EH (cell line): ENCODE data around the gene MAST4.

Experiments
- DNase-seq: peaks from one replicate; pipeline ENCODE4 v3.0.0-alpha.2; 2015; ENCODE audit warnings: low read depth

The MAST4 gene

GRCh38 chr5:66908230-66908629 lies 312.0 kb downstream of the MAST4 start:
- no peak for DNase-seq

- DNase-seq = no peak
These were observed 313.2 kb downstream of the MAST4 start for GRCh38 chr5:66909364-66909763.

GRCh38 chr5:66912787-66913186 lies 316.6 kb downstream of the MAST4 start:
- DNase-seq = no peak

GRCh38 chr5:66915531-66915930 lies 319.3 kb downstream of the MAST4 start:
- no peak for DNase-seq

GRCh38 chr5:66922881-66923280 lies 326.7 kb downstream of the MAST4 start:
- no peak for DNase-seq

- DNase-seq = no peak
These were observed 327.3 kb downstream of the MAST4 start for GRCh38 chr5:66923457-66923856.

- DNase-seq = no peak
These were observed 327.7 kb downstream of the MAST4 start for GRCh38 chr5:66923922-66924321.

GRCh38 chr5:66927140-66927539 lies 330.9 kb downstream of the MAST4 start:
- no peak for DNase-seq

- DNase-seq = no peak
These were observed 333.1 kb downstream of the MAST4 start for GRCh38 chr5:66929281-66929680.

GRCh38 chr5:66929995-66930394 lies 333.8 kb downstream of the MAST4 start:
- DNase-seq = no peak

GRCh38 chr5:66931651-66932050 lies 335.5 kb downstream of the MAST4 start:
- DNase-seq = no peak

- DNase-seq = peak; percentile 23
These were observed 336.3 kb downstream of the MAST4 start for GRCh38 chr5:66932457-66932856.

- DNase-seq = peak; percentile 82
These were observed 336.9 kb downstream of the MAST4 start for GRCh38 chr5:66933066-66933465.

GRCh38 chr5:66939094-66939493 lies 342.9 kb downstream of the MAST4 start:
- DNase-seq = no peak

- DNase-seq = no peak
These were observed 349.5 kb downstream of the MAST4 start for GRCh38 chr5:66945389-66946349.

- no peak for DNase-seq
These were observed 351.3 kb downstream of the MAST4 start for GRCh38 chr5:66947458-66947857.

- DNase-seq = no peak
These were observed 352.9 kb downstream of the MAST4 start for GRCh38 chr5:66949066-66949465.

- DNase-seq = no peak
These were observed 356.0 kb downstream of the MAST4 start for GRCh38 chr5:66952153-66952552.

GRCh38 chr5:66956439-66956838 lies 360.2 kb downstream of the MAST4 start:
- no peak for DNase-seq

GRCh38 chr5:66958201-66958979 lies 362.2 kb downstream of the MAST4 start:
- peak; percentile 69 for DNase-seq

- peak; percentile 90 for DNase-seq
These were observed 362.9 kb downstream of the MAST4 start for GRCh38 chr5:66958980-66959641.

- DNase-seq = peak; percentile 44
These were observed 363.5 kb downstream of the MAST4 start for GRCh38 chr5:66959653-66960052.
